ENCODE data around the gene TOR2A. TPM values are rescaled to one million over a fixed set of nuclear protein-coding genes. Genes with fewer than 3 reads are reported as not detected.

The TOR2A gene
- total RNA-seq, 1 experiment from 2014 or later: 8.4 TPM

DNA sequence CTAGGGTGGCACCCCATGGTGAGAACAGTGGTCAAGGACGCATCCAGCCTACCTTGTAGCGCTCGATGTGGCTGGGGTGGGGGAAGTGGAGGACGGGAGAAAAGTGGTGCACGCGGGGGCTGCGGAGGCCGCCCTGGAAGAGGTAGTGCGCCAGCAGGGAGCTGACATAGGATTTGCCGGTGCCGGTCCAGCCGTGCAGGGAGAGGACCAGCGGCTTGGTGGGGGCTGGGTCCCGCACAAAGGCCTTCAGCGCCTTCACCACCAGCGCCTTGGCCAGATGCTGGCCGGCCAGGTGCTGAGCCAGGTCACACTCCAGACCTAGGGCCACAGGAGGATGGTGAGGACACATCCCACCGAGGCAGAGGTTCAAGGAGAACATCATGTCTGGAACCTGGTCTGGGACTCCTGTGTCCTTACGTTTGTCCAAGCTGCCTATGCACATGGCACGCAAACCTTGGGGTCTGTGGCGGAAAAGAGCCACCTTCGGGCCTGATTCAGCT, 797 bp downstream of the TOR2A start:
- intact Hi-C loops (cut with micrococcal nuclease): loop anchor here (1.0 to 5.0 kb wide), 3 partner anchors 27 to 232 kb away; no protein-coding TSS in a partner anchor
- CTCF ChIA-PET: interaction anchor here (0.5 to 4.2 kb wide), 39 partner anchors 9 to 353 kb away, joined by 3 to 53 read pairs (median 4); partner anchors contain the start of genes CDK9, PTRH1 and TTC16
- no peaks in the 10 kb centered on the region for H3K4me1 Mint-ChIP-seq (ENCODE audit: insufficient read depth, unreplicated experiment)
- POLR2A ChIA-PET: interaction anchor here (0.8 to 1.9 kb wide), 25 partner anchors 9 to 334 kb away, joined by 3 to 37 read pairs (median 4); partner anchors contain the start of genes CDK9, DPM2, NAIF1 and PIP5KL1
- no peak overlapping the region for H3K27ac Mint-ChIP-seq (ENCODE audit: low read depth, unreplicated experiment)
- TF ChIP-seq, protein P1, sequence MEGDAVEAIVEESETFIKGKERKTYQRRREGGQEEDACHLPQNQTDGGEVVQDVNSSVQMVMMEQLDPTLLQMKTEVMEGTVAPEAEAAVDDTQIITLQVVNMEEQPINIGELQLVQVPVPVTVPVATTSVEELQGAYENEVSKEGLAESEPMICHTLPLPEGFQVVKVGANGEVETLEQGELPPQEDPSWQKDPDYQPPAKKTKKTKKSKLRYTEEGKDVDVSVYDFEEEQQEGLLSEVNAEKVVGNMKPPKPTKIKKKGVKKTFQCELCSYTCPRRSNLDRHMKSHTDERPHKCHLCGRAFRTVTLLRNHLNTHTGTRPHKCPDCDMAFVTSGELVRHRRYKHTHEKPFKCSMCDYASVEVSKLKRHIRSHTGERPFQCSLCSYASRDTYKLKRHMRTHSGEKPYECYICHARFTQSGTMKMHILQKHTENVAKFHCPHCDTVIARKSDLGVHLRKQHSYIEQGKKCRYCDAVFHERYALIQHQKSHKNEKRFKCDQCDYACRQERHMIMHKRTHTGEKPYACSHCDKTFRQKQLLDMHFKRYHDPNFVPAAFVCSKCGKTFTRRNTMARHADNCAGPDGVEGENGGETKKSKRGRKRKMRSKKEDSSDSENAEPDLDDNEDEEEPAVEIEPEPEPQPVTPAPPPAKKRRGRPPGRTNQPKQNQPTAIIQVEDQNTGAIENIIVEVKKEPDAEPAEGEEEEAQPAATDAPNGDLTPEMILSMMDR (IDR thresholded peaks at IDR 0.05; ENCODE audit: unreplicated experiment): no peak
- BruUV-seq (replicated peaks): no TSS peak
- H3K27me3 Mint-ChIP-seq (ENCODE audit: insufficient read depth, unreplicated experiment): no peaks in the 10 kb centered on the region
- H3K4me3 Mint-ChIP-seq (ENCODE audit: unreplicated experiment): peak overlapping the region; percentile 74
- no peaks in the 10 kb centered on the region for H3K9me3 Mint-ChIP-seq (ENCODE audit: unreplicated experiment)
- DNase-seq (ENCODE audit: unreplicated experiment): no peak
- peaks cover 6% of the 10 kb centered on the region for H3K36me3 Mint-ChIP-seq (ENCODE audit: insufficient read depth, unreplicated experiment)

DNA sequence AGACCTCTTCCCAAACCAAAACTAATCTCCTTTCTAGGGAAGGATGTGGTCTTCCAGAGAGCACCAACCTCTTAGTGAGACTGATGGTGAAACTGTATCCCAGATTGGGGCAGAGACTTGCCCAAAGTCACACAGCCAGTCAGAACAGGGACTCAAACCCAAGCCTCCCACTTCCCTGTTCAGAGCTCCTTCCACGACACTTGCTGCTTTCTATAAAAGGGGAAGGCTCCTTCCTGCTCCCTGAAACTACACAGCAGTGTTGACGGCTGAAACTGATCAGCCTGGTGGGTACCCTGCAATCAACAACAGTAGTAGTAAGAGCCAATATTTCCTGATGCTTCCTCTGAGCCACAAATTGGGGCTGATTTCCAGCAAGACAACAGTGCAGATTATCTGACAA, 1.5 kb downstream of the TOR2A start:
- POLR2A ChIA-PET: interaction anchor here (0.8 to 1.3 kb wide), 3 partner anchors 111 to 143 kb away, joined by 3 read pairs; no protein-coding TSS in a partner anchor
- H3K36me3 Mint-ChIP-seq (ENCODE audit: insufficient read depth, unreplicated experiment): peaks cover 6% of the 10 kb centered on the region
- BruUV-seq (replicated peaks): TSS peak; percentile 37
- H3K4me1 Mint-ChIP-seq (ENCODE audit: insufficient read depth, unreplicated experiment): no peaks in the 10 kb centered on the region
- CTCF ChIA-PET: interaction anchor here (1.6 to 4.2 kb wide), 4 partner anchors 127 to 143 kb away, joined by 7 to 53 read pairs (median 12); no protein-coding TSS in a partner anchor
- no peaks in the 10 kb centered on the region for H3K27me3 Mint-ChIP-seq (ENCODE audit: insufficient read depth, unreplicated experiment)
- H3K4me3 Mint-ChIP-seq (ENCODE audit: unreplicated experiment): no peak overlapping the region
- TF ChIP-seq, protein P1 (IDR thresholded peaks at IDR 0.05; ENCODE audit: unreplicated experiment): no peak
- intact Hi-C loops (cut with micrococcal nuclease): loop anchor here (1.0 to 5.0 kb wide), 3 partner anchors 26 to 231 kb away; no protein-coding TSS in a partner anchor
- no peaks in the 10 kb centered on the region for H3K9me3 Mint-ChIP-seq (ENCODE audit: unreplicated experiment)
- no peak for DNase-seq (ENCODE audit: unreplicated experiment)
- H3K27ac Mint-ChIP-seq (ENCODE audit: low read depth, unreplicated experiment): no peak overlapping the region

DNA sequence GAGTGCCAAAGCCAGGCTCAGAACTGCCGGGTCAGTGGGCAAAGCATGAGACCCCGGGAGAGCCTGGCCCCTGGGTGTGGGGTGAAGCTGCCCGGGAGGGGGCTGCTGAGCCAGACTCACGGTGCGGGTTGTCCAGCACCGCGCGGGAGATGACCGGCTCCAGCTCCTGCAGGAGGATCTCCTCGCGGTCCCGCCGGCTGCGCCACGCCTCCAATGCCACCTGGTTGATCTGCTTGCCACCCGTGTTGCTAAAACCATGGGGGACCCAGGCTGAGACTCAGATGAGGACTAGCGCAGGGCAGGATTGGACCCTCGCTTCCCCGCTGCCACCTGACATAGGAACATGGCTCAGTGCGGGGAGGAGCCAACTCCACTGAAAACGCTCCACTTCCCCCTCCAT, 2.6 kb downstream of the TOR2A start:
- Mint-ChIP-seq H3K36me3 (ENCODE audit: insufficient read depth, unreplicated experiment) (peaks cover 6% of the 10 kb centered on the region), H3K27ac (ENCODE audit: low read depth, unreplicated experiment) (no peak overlapping the region), H3K4me1 (ENCODE audit: insufficient read depth, unreplicated experiment) (no peaks in the 10 kb centered on the region), H3K4me3 (ENCODE audit: unreplicated experiment) (no peak overlapping the region), H3K9me3 (ENCODE audit: unreplicated experiment) (no peaks in the 10 kb centered on the region), H3K27me3 (ENCODE audit: insufficient read depth, unreplicated experiment) (no peaks in the 10 kb centered on the region)
- ChIA-PET CTCF (interaction anchor here (0.7 to 4.2 kb wide), 2 partner anchors 9 to 142 kb away, joined by 3 to 53 read pairs; no protein-coding TSS in a partner anchor), POLR2A (interaction anchor here (0.8 kb wide), 1 partner anchor 142 kb away, joined by 3 read pairs; no protein-coding TSS in a partner anchor)
- no peak for DNase-seq (ENCODE audit: unreplicated experiment)
- TF ChIP-seq, protein P1 (IDR thresholded peaks at IDR 0.05; ENCODE audit: unreplicated experiment): no peak
- intact Hi-C loops (cut with micrococcal nuclease): loop anchor here (5.0 kb wide), 1 partner anchor 230 kb away; no protein-coding TSS in a partner anchor
- no TSS peak for BruUV-seq (replicated peaks)

DNA sequence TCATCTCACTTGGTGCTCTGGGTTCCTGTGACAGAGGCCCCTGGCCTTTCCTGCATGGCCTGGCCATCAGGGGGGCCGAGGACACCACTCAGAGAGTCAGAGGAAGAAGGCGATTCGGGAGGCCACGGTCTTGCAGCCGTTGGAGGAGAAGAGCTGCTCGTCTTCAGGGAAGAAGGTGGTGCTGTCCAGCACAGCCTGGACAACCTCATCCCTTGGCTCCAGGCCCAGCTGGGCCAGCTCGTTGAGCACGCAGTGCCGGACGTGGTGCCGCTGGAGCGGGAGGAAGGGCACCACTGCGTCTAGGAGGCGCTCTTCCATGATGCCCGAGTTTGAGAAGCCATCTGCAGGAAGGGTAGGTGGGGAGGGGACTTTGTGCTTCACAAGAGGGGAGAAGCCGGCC, 3.2 kb downstream of the TOR2A start:
- Mint-ChIP-seq H3K9me3 (ENCODE audit: unreplicated experiment) (no peaks in the 10 kb centered on the region), H3K27me3 (ENCODE audit: insufficient read depth, unreplicated experiment) (no peaks in the 10 kb centered on the region), H3K36me3 (ENCODE audit: insufficient read depth, unreplicated experiment) (peaks cover 6% of the 10 kb centered on the region), H3K4me3 (ENCODE audit: unreplicated experiment) (no peak overlapping the region), H3K27ac (ENCODE audit: low read depth, unreplicated experiment) (no peak overlapping the region), H3K4me1 (ENCODE audit: insufficient read depth, unreplicated experiment) (no peaks in the 10 kb centered on the region)
- BruUV-seq (replicated peaks): no TSS peak
- intact Hi-C loops (cut with micrococcal nuclease): loop anchor here (5.0 kb wide), 1 partner anchor 230 kb away; no protein-coding TSS in a partner anchor
- DNase-seq (ENCODE audit: unreplicated experiment): no peak
- POLR2A ChIA-PET: no interaction called here
- CTCF ChIA-PET: interaction anchor here (0.8 kb wide), 1 partner anchor 142 kb away, joined by 4 read pairs; no protein-coding TSS in a partner anchor
- TF ChIP-seq, protein P1 (IDR thresholded peaks at IDR 0.05; ENCODE audit: unreplicated experiment): no peak
